CD14-positive monocyte (primary cell): ENCODE results near the gene KAZN. TPM values are rescaled to one million over a fixed set of nuclear protein-coding genes. Genes with fewer than 3 reads are reported as not detected.
"Not testable (repeated sequence)": the region's sequence is repeated elsewhere in the genome, so short reads cannot be mapped to it uniquely, and the experiment has no call there.

Experiments
- DNase-seq, 3 donors: peaks; one replicate each; pipeline ENCODE4 v3.0.0-alpha.2; 2011 to 2022
- H2AFZ ChIP-seq: 2 replicates; pipeline ENCODE4 v1.6.0; 2012; ENCODE audit warnings: mild to moderate bottlenecking, low read depth, low read length, inconsistent platforms; ENCODE audit not compliant: insufficient read depth, poor library complexity, severe bottlenecking
- H3K27ac ChIP-seq, 2 donors: 1 replicate in 1 of 2; 2 replicates in 1 of 2; pipeline ENCODE4 v1.5.1; 2012 to 2013; ENCODE audit warnings: low read length in 2 of 2, control low read depth in 1 of 2, inconsistent platforms in 1 of 2, low read depth in 1 of 2, mild to moderate bottlenecking in 1 of 2
- H3K27me3 ChIP-seq, 2 donors: one replicate each; pipeline versions ENCODE4 v1.6.0 to v1.6.1; 2011 to 2013; ENCODE audit warnings: low read length in 2 of 2; ENCODE audit not compliant: control insufficient read depth in 2 of 2, insufficient read depth in 2 of 2
- H3K36me3 ChIP-seq, 2 donors: replicated peaks in 1 of 2; 1 replicate in 1 of 2; 2 replicates in 1 of 2; pipeline versions ENCODE4 v1.5.1 to v1.6.1; 2012 to 2013; ENCODE audit warnings: low read length in 2 of 2, control low read depth in 1 of 2, inconsistent platforms in 1 of 2, mild to moderate bottlenecking in 1 of 2; ENCODE audit not compliant: insufficient read depth in 2 of 2, control insufficient read depth in 1 of 2
- H3K4me1 ChIP-seq, 2 donors: 1 replicate in 1 of 2; 2 replicates in 1 of 2; pipeline versions ENCODE4 v1.5.1 to v1.6.1; 2012 to 2013; ENCODE audit warnings: low read length in 2 of 2, control low read depth in 1 of 2, inconsistent platforms in 1 of 2, mild to moderate bottlenecking in 1 of 2, moderate library complexity in 1 of 2; ENCODE audit not compliant: insufficient read depth in 2 of 2, control insufficient read depth in 1 of 2
- H3K4me2 ChIP-seq: replicated peaks from 2 replicates; pipeline ENCODE3; 2012; ENCODE audit warnings: low read length, moderate library complexity, mild to moderate bottlenecking; ENCODE audit not compliant: poor library complexity, severe bottlenecking; ENCODE audit errors: extremely low read depth
- H3K4me3 ChIP-seq, 3 experiments: fragments of 200-600 bp in 1 of 3; sonication (generic) in 1 of 3; replicated peaks in 1 of 3; 1 replicate in 2 of 3; 2 replicates in 1 of 3; pipeline ENCODE4 v1.5.1; 2011 to 2013; ENCODE audit warnings: low read length in 3 of 3, mild to moderate bottlenecking in 3 of 3, control low read depth in 2 of 3, low read depth in 2 of 3, inconsistent platforms in 1 of 3, moderate library complexity in 1 of 3
- H3K79me2 ChIP-seq: 2 replicates; pipeline ENCODE4 v1.6.0; 2012; ENCODE audit warnings: mild to moderate bottlenecking, control low read depth, inconsistent platforms, low read length, moderate library complexity; ENCODE audit not compliant: insufficient read depth
- H3K9ac ChIP-seq: 2 replicates; pipeline ENCODE4 v1.6.0; 2017; ENCODE audit warnings: low read length, mild to moderate bottlenecking; ENCODE audit not compliant: insufficient read depth, poor library complexity, severe bottlenecking
- H3K9me3 ChIP-seq, 2 donors: replicated peaks in 1 of 2; 1 replicate in 1 of 2; 2 replicates in 1 of 2; pipeline versions ENCODE4 v1.5.1 to v1.6.1; 2012 to 2013; ENCODE audit warnings: low read length in 2 of 2, control low read depth in 1 of 2; ENCODE audit not compliant: control insufficient read depth in 1 of 2, insufficient read depth in 1 of 2
- H4K20me1 ChIP-seq: 2 replicates; pipeline ENCODE4 v1.6.0; 2012; ENCODE audit warnings: mild to moderate bottlenecking, low read length, control low read depth, moderate library complexity; ENCODE audit not compliant: insufficient read depth
- H3K27ac Mint-ChIP-seq, 7 donors: one replicate each; pipeline ENCODE4 v1.8.0; 2020; ENCODE audit warnings: mild to moderate bottlenecking in 7 of 7, mixed read lengths in 7 of 7, moderate library complexity in 6 of 7, inconsistent platforms in 2 of 7
- H3K27me3 Mint-ChIP-seq, 3 donors: one replicate each; pipeline ENCODE4 v1.8.0; 2021 to 2022; ENCODE audit warnings: low read depth in 3 of 3, mild to moderate bottlenecking in 3 of 3, mixed read lengths in 3 of 3, moderate library complexity in 3 of 3, inconsistent platforms in 1 of 3
- H3K36me3 Mint-ChIP-seq, 2 donors: one replicate each; pipeline ENCODE4 v1.8.0; 2020; ENCODE audit warnings: mixed read lengths in 2 of 2, inconsistent platforms in 1 of 2, mild to moderate bottlenecking in 1 of 2
- H3K4me1 Mint-ChIP-seq: one replicate; pipeline ENCODE4 v1.8.0; 2020; ENCODE audit warnings: mild to moderate bottlenecking, mixed read lengths
- H3K4me3 Mint-ChIP-seq, 2 donors: one replicate each; pipeline ENCODE4 v1.8.0; 2020; ENCODE audit warnings: mild to moderate bottlenecking in 2 of 2, mixed read lengths in 2 of 2, moderate library complexity in 1 of 2
- H3K9me3 Mint-ChIP-seq, 7 donors: one replicate each; pipeline ENCODE4 v1.8.0; 2020 to 2022; ENCODE audit warnings: mixed read lengths in 7 of 7, mild to moderate bottlenecking in 6 of 7, moderate library complexity in 6 of 7, inconsistent platforms in 2 of 7
- CTCF ChIP-seq: fragments of 200-600 bp; IDR thresholded peaks from one replicate; pipeline ENCODE4 v1.8.0; 2022; ENCODE audit warnings: antibody characterized with exemption, mild to moderate bottlenecking
- WGBS: methylation state at CpG from one replicate; pipeline ENCODE4 v1.1.5; 2013; ENCODE audit warnings: missing lambda C conversion rate; ENCODE audit not compliant: insufficient coverage; 5-methylcytosine and 5-hydroxymethylcytosine counted together
- intact Hi-C, 2 donors: fragments of 100-400 bp; cut with micrococcal nuclease; formaldehyde crosslinking; loops; one replicate each; pipeline versions ENCODE4 v1.15.0 to v1.15.1; 2023
- polyA plus RNA-seq, 3 donors: library from polyadenylated mRNA; depleted of rRNA in 1 of 3; unstranded in 2 of 3; stranded (reverse) in 1 of 3; fragments of 300-500 nt in 2 of 3; fragments of >200 nt in 1 of 3; fragmentation: Illumina TruSeq in 2 of 3; gene quantifications; 1 replicate in 2 of 3; 2 replicates in 1 of 3; pipeline ENCODE4 v1.2.3, GENCODE V29; 2012 to 2021

The KAZN gene
- polyA plus RNA-seq, 3 donors, result not detected

- H3K9me3 Mint-ChIP-seq, result peaks cover 0 to 6% (median 3%) of the 10 kb centered on the region in 7 donors
- H3K27ac Mint-ChIP-seq, result no peak overlapping the region
- no CpG with 5 or more reads among the region's 3 CpGs for WGBS
- no peak for DNase-seq
- H3K4me1 Mint-ChIP-seq, result no peaks in the 10 kb centered on the region
- H3K27ac ChIP-seq, result no peak overlapping the region
- H3K4me3 Mint-ChIP-seq, result no peak overlapping the region
- peaks cover 5 to 6% (median 6%) of the 10 kb centered on the region in 3 donors for H3K27me3 Mint-ChIP-seq
- H4K20me1 ChIP-seq, result no peaks in the 10 kb centered on the region
- H3K79me2 ChIP-seq, result no peaks in the 10 kb centered on the region
- H3K36me3 ChIP-seq, result no peaks in the 10 kb centered on the region
- H3K9me3 ChIP-seq, result peaks cover 0 to 4% of the 10 kb centered on the region in 2 donors
- no peak overlapping the region for H2AFZ ChIP-seq
- no peak overlapping the region for H3K4me3 ChIP-seq
- peaks cover 0 to 4% of the 10 kb centered on the region in 2 donors for H3K27me3 ChIP-seq
- no peak overlapping the region for H3K4me2 ChIP-seq
- TF ChIP-seq CTCF, result no peak
- no peaks in the 10 kb centered on the region for H3K36me3 Mint-ChIP-seq
- intact Hi-C loops, result no loop called here
- no peak overlapping the region for H3K9ac ChIP-seq
- H3K4me1 ChIP-seq, result no peaks in the 10 kb centered on the region
Measured at GRCh38 chr1:14578156-14578555, 20.3 kb upstream of the KAZN start.

- H3K9me3 ChIP-seq, result not testable (repeated sequence)
Measured at GRCh38 chr1:14580295-14580694, 18.2 kb upstream of the KAZN start.

More at GRCh38 chr1:14580295-14580694, 18.2 kb upstream of the KAZN start:
- H3K4me1 Mint-ChIP-seq, H3K4me1 ChIP-seq, H4K20me1 ChIP-seq, H3K9ac ChIP-seq, H3K4me3 ChIP-seq, H3K27me3 Mint-ChIP-seq, H3K27ac ChIP-seq, DNase-seq, H3K27me3 ChIP-seq, H3K4me3 Mint-ChIP-seq, H3K4me2 ChIP-seq, H2AFZ ChIP-seq, H3K36me3 ChIP-seq, H3K27ac Mint-ChIP-seq, H3K9me3 Mint-ChIP-seq, intact Hi-C loops, H3K79me2 ChIP-seq, H3K36me3 Mint-ChIP-seq: not testable (repeated sequence)
- WGBS, result 100% methylated on average over 2 of the region's 12 CpGs
